Measurements from ENCODE around the gene ALDH1L2.

DNA sequence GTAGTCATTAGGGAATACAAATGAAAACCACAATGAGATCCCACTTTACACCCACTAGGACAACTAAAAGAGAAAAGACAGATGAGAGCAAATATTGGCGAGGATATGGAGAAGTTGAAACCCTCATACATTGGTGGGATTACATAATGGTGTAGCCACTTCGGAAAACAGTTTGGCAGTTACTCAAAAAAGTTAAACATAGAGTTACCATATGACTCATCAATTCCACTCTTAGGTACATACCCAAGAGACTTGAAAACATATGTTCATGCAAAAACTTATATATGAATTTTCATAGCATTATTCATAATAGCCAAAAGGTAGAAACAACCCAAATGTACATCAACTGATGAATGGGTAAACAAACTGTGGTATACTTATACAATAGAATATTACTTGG, 27.1 kb downstream of the ALDH1L2 start:
- TF ChIP-seq, protein P1, sequence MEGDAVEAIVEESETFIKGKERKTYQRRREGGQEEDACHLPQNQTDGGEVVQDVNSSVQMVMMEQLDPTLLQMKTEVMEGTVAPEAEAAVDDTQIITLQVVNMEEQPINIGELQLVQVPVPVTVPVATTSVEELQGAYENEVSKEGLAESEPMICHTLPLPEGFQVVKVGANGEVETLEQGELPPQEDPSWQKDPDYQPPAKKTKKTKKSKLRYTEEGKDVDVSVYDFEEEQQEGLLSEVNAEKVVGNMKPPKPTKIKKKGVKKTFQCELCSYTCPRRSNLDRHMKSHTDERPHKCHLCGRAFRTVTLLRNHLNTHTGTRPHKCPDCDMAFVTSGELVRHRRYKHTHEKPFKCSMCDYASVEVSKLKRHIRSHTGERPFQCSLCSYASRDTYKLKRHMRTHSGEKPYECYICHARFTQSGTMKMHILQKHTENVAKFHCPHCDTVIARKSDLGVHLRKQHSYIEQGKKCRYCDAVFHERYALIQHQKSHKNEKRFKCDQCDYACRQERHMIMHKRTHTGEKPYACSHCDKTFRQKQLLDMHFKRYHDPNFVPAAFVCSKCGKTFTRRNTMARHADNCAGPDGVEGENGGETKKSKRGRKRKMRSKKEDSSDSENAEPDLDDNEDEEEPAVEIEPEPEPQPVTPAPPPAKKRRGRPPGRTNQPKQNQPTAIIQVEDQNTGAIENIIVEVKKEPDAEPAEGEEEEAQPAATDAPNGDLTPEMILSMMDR (IDR thresholded peaks at IDR 0.05 in 4 of 5, conservative IDR thresholded peaks at IDR 0.05 in 1 of 5): no peak
- TF ChIP-seq POLR2A (IDR thresholded peaks at IDR 0.05): no peak

Data from gastrocnemius medialis (tissue), 4 donors.